HG02943 (cell line): ENCODE data around the gene SYNJ2.

Experiments
- ATAC-seq: cut with Tn5 transposase; IDR thresholded peaks from one replicate; pipeline ENCODE4 v1.9.1; 2021; ENCODE audit warnings: mild to moderate bottlenecking, low read depth, moderate library complexity; ENCODE audit not compliant: unreplicated experiment

The SYNJ2 gene

GRCh38 chr6:158039178-158039557, 57.5 kb downstream of the SYNJ2 start:
- ATAC-seq: no peak

GRCh38 chr6:158039571-158040050, 57.9 kb downstream of the SYNJ2 start:
- no peak for ATAC-seq

DNA sequence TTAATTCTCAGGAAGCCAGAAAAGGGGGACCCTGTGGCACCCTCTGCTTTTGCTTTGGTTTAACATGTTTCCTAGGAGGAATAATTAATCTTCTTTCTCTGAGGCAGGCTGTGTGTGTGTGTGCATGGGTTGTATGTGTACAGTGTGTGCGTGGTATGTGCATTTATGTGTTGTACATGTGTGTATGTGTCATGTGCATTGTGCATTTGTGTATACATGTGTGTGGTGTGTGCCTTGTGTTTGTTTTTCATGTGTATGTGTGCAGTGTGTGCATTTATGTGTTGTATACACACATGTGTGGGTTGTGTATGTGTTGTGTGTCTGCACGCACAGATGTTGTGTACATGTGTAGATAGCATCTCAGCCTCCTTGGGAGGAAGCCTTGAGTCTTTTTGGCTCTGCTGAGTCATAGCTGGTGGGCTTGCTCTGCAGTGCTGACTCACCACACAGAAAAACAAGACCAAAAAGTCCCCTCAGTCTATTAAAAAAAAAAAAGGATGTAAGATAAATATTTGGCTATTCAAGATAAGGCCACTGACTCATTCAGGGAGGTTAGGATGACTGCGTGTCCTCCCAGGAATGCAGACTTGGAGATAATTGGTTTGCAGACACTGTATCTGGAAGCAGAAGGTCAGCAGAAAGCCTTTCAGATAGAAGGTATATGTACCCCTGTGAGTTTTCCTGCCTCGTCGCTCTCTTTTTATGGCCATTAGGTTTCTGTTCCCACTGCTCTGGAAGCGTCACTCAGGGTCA, 58.6 kb downstream of the SYNJ2 start:
- no peak for ATAC-seq

DNA sequence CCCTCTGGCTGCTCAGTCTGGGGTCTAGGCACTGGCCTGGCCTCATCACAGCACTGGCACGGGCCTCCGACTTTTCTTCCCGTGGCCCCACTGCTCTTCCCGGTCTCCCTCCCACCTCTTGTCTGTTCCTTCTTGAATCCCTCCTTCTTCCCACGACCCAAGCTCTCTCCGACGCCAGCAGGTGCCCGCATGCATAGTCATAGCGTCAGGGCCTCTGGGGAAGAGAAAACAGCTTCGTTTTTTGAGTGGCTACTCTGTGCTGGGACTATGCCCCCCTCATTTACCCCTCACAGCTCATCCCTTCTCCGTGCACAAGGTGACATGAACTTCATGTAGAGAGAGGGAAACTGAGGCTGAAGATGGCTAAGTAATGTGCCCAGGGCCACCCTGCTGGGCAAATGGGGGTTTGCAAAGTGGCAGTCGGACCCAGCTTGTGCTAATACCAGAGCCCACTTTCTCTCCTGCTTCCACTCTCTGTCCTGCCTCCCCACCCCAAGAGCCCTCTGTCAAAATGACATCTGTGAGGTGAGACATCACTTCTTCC, 59.2 kb downstream of the SYNJ2 start:
- no peak for ATAC-seq

DNA sequence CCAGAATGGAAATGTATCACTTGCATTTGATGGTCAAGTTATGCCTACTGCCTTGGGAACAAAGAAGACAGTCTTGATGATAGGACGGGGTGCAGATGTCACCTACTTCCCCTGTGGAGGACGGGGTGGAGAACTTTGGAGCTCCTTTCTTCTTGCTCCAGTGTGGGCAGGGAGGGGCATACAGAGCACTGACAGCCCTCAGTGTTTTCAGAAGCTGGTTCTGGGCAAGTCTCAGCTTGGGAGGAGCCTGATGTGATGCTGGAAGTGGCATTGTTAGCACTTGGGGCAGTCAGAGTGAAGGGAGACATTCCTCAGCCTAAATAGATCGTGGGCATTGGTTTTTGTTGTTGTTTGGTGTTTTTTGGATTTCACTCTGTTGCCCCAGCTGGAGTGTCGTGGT, 59.7 kb downstream of the SYNJ2 start:
- ATAC-seq: no peak

- ATAC-seq: no peak
Observed at GRCh38 chr6:158041788-158042187, 60.1 kb downstream of the SYNJ2 start.

DNA sequence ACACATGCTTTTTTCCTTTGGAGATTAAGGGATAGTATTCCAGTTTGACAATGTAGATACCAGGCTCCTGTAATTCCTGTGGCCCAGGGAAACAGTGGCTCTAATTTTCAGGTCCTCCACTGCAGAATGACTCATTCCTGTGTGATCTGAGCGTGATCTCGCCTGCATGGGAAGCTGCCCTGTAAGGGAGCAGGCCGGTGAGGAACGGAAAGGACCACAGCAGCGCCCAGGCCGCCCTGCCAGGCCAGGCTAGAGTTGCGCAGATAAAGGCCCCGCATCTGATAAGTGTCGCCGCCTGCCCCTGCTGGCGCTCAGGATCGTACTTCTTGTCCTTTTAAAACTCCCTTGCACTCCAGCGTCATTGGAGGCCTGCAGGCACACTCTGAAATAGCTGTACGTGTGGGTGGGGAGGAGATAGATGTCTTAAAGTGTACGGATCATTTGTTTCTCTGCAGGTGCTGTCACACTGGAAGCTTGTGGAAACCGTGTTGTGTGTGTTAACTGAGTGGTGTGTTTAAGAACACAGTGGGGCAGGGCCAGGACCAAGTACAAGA, 60.7 kb downstream of the SYNJ2 start:
- ATAC-seq: no peak

- ATAC-seq: no peak
Observed at GRCh38 chr6:158043008-158043407, 61.3 kb downstream of the SYNJ2 start.

DNA sequence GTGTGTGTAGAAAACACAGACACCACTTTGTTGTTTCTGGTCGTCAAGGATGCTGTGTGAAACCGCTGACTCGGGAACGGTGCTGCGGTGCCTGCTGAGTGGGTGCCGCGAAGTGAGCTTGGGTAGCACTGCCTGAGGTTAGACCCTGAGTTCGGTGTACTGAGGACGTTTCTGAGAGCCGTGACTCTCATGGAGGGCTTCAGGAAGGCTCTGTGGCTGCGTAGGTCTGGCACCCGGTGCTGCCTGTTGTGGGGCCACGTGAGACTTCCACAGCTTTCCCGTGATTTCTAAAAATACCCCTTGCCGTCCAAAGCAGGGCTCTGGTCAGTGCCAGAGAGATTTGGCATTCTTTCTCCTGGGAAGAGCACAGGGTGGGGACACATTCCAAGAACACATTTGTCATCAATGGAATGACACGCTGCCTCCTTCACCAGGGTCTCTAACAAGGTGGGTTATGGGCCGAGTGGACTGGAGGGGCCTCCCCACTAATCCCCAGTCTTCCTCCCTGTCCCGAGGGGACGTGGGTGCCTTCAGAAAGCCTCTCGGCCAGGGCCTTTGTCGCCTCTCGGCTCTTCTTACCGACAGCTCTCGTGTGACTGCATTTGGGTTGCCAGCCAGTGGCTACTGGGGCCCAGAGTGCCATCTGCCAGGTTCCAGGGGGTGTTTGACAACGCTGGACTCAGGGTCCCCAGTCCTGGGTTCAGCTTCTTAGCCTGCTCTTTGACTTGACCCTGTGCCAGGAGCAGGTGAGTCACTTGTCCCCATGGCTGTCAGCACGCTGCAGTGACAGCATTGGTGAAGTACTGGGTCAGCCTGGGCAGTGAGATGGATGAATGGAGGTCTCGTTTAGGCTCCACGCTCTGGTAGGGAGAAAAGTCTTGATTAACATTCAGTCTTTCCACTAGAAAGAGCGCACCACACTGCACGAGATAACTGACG, 62.2 kb downstream of the SYNJ2 start:
- no peak for ATAC-seq

DNA sequence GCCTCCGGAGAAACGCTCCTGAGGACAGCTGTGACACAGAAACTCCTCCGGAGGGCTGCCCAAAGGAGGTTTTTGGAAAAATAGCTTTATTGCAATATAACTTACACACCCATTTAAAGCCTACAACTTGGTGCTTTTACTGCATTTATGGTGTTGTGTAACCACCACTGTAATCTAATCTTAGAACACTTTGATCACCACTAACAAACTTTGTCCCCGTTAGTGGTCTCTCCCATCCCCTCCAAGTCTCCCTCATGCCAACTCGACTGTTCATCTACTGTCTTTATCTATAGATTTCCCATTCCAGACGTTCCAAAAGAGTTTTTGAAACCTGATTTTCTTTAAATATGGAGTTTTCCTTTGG, 62.8 kb downstream of the SYNJ2 start:
- no peak for ATAC-seq

DNA sequence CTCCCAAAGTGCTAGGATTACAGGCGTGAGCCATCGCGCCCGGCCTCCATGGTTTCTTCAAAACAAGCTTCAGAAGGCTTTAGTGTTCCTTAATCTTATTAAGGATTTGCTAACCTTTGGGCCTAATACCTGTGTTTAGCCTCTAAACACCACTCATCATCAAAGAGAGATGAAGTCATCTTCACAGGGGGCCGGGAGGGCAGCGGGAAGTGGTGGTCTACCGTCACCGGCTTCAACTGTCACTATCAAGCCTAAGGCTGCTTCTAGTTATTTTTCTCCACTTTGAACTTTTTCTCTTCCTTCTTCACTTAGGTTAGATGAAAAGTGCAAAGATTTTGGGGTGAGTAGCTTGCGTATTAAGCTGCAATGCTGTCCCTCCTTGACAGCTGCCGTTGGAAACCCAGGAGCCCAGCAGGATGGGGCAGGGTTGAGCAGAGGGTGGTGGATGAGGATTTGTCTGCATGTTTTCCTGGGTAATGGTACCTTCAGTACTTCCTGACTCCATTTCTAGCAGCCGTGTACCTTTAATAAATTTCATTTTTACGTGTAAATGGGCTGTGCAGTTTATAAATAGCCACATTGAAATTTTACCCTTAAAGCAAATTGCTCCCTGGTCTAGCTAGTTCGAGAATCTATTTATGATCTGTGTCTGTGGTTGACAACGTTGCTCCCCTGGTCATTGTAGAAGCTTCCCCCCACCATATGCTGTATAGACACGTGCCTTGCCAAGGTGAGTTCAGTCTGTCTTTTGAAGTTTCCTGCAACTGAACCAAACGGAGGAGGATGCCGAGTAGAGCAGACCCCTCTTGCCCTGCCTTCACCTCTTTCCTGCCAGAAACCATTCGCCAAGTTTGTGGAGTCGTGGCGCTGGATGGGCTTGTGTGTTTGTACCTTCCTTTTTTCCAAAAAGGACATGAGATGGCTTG, 64.8 kb downstream of the SYNJ2 start:
- no peak for ATAC-seq

DNA sequence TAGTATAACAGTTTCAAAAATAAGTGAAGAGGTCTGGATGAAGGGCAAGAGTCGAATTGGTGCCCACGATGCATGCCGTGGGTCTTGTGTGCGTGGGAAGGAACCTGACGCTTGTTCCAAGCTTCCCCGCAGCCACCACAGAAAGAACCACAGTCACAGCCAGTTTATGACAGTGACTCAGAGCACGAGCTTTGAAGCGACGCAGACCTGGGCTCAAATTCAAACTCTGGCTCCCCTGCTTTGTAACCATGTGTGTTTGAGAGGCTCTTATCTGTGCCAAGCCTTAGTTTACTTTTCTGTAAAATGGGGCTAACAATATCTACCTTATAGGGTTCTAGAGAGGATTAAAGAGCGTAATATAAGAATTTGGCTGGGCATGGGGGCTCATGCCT, 65.5 kb downstream of the SYNJ2 start:
- ATAC-seq: no peak

GRCh38 chr6:158047563-158048323, 66.1 kb downstream of the SYNJ2 start:
- no peak for ATAC-seq

GRCh38 chr6:158048589-158048988, 66.9 kb downstream of the SYNJ2 start:
- no peak for ATAC-seq

- no peak for ATAC-seq
Observed at GRCh38 chr6:158049055-158050028, 67.7 kb downstream of the SYNJ2 start.

- ATAC-seq: no peak
Observed at GRCh38 chr6:158050107-158050735, 68.6 kb downstream of the SYNJ2 start.

GRCh38 chr6:158050955-158051354, 69.3 kb downstream of the SYNJ2 start:
- no peak for ATAC-seq

GRCh38 chr6:158051968-158052367, 70.3 kb downstream of the SYNJ2 start:
- no peak for ATAC-seq
